Bronchial epithelial cell (primary cell): ENCODE measurements around the gene MEX3B. TPM values are rescaled to one million over a fixed set of nuclear protein-coding genes. Genes with fewer than 3 reads are reported as not detected.

ENCODE experiments used
- DNase-seq: peaks from one replicate; pipeline ENCODE4 v3.0.0-alpha.2; 2010; ENCODE audit warnings: low read depth
- FAIRE-seq: peaks from 2 replicates; lab custom pipeline; 2011; peaks lifted over from hg19 to GRCh38; lab: Jason Lieb, UNC
- H3K27me3 ChIP-seq: 2 replicates; pipeline ENCODE4 v1.5.1; 2011; ENCODE audit warnings: low read length; ENCODE audit not compliant: control insufficient read depth, insufficient read depth
- H3K36me3 ChIP-seq: 2 replicates; pipeline ENCODE4 v1.5.1; 2011; ENCODE audit warnings: low read length; ENCODE audit not compliant: control insufficient read depth, insufficient read depth
- H3K4me3 ChIP-seq: 2 replicates; pipeline ENCODE4 v1.5.1; 2011; ENCODE audit warnings: mild to moderate bottlenecking, low read depth, low read length, control low read depth
- total RNA-seq: library from RNA; depleted of rRNA; stranded (reverse); fragments of >200 nt; gene quantifications from 2 replicates; pipeline ENCODE4 v1.2.1, GENCODE V29; 2014
- TF ChIP-seq, protein P1 (sequence below): IDR thresholded peaks from 2 replicates; pipeline ENCODE4 v1.5.1; 2011; ENCODE audit warnings: mild to moderate bottlenecking, moderate library complexity, low read length, control low read depth, inconsistent platforms; ENCODE audit not compliant: insufficient read depth, severe bottlenecking

Gene MEX3B
- total RNA-seq, 1 donor from 2014 or later: 0.79 TPM

GRCh38 chr15:81992523-81992922 is 53.3 kb downstream of the MEX3B start:
- Histone ChIP-seq H3K4me3 (no peak overlapping the region), H3K36me3 (no peaks in the 10 kb centered on the region), H3K27me3 (no peaks in the 10 kb centered on the region)
- FAIRE-seq (no peak), DNase-seq (no peak)
- TF ChIP-seq, protein P1, sequence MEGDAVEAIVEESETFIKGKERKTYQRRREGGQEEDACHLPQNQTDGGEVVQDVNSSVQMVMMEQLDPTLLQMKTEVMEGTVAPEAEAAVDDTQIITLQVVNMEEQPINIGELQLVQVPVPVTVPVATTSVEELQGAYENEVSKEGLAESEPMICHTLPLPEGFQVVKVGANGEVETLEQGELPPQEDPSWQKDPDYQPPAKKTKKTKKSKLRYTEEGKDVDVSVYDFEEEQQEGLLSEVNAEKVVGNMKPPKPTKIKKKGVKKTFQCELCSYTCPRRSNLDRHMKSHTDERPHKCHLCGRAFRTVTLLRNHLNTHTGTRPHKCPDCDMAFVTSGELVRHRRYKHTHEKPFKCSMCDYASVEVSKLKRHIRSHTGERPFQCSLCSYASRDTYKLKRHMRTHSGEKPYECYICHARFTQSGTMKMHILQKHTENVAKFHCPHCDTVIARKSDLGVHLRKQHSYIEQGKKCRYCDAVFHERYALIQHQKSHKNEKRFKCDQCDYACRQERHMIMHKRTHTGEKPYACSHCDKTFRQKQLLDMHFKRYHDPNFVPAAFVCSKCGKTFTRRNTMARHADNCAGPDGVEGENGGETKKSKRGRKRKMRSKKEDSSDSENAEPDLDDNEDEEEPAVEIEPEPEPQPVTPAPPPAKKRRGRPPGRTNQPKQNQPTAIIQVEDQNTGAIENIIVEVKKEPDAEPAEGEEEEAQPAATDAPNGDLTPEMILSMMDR: no peak

Other genes with a start within 250 kb of the MEX3B start
- gene EFL1, start 216.7 kb upstream of the MEX3B start, total RNA-seq: 21.9 and 28.2 TPM in 2 replicates
- 0.26 and 0.38 TPM in 2 replicates for gene SAXO2, start 216.8 kb upstream of the MEX3B start, total RNA-seq